NCI-H460 (cell line): ENCODE data around the gene USP17L26. TPM values are rescaled to one million over a fixed set of nuclear protein-coding genes. Genes with fewer than 3 reads are reported as not detected.
"Not testable (repeated sequence)": the region's sequence is repeated elsewhere in the genome, so short reads cannot be mapped to it uniquely, and the experiment has no call there.

ENCODE experiments used
- DNase-seq: peaks from one replicate; pipeline ENCODE4 v3.0.0-alpha.2; 2016; ENCODE audit warnings: low read depth; ENCODE audit errors: extremely low read depth
- polyA plus RNA-seq: library from polyadenylated mRNA; depleted of rRNA; stranded (reverse); fragments of >200 nt; gene quantifications from 2 replicates; pipeline ENCODE4 v1.2.3, GENCODE V29; 2014; cell fraction: nucleus; rRNA removed
- total RNA-seq: library from RNA; depleted of rRNA; stranded (reverse); fragments of >200 nt; shearing (Covaris generic); gene quantifications from 2 replicates; pipeline ENCODE4 v1.2.3, GENCODE V29; 2014; rRNA removed

Gene USP17L26, protein sequence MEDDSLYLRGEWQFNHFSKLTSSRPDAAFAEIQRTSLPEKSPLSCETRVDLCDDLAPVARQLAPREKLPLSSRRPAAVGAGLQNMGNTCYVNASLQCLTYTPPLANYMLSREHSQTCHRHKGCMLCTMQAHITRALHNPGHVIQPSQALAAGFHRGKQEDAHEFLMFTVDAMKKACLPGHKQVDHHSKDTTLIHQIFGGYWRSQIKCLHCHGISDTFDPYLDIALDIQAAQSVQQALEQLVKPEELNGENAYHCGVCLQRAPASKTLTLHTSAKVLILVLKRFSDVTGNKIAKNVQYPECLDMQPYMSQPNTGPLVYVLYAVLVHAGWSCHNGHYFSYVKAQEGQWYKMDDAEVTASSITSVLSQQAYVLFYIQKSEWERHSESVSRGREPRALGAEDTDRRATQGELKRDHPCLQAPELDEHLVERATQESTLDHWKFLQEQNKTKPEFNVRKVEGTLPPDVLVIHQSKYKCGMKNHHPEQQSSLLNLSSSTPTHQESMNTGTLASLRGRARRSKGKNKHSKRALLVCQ
- not detected in 2 replicates for total RNA-seq
- polyA plus RNA-seq: not detected in 2 replicates

- DNase-seq: not testable (repeated sequence)
Measured at GRCh38 chr4:9334358-9334757, at the start of gene USP17L26. TSS of gene USP17L26 (plus strand) at chr4:9334658. CDS start at chr4:9334658, 0 bp downstream.

DNA sequence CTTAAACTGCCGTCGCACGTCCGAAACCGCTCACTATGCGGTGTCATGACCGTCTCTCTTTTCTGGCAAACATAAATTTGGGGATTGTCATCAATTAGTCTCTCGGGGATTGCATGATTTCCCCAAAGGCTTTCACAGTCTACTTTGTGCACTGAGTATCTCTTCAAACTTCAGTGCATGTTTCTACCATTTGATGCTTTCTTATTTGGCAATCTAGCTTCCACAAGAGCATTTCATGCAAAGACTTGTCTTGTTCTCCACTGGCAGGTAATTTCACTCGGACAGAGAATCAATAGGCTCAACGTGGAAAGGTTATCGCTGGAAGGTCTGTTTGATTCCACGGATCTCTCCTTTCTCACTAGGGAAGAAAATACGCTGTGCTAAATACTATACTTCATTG is 10.3 kb upstream of the USP17L26 start:
- DNase-seq: not testable (repeated sequence)

GRCh38 chr4:9324865-9325264 is 9.6 kb upstream of the USP17L26 start, which contains the start of gene USP17L24:
TSS of gene USP17L24 (plus strand) at chr4:9325165. CDS start at chr4:9325165, 0 bp downstream.
- not testable (repeated sequence) for DNase-seq

DNA sequence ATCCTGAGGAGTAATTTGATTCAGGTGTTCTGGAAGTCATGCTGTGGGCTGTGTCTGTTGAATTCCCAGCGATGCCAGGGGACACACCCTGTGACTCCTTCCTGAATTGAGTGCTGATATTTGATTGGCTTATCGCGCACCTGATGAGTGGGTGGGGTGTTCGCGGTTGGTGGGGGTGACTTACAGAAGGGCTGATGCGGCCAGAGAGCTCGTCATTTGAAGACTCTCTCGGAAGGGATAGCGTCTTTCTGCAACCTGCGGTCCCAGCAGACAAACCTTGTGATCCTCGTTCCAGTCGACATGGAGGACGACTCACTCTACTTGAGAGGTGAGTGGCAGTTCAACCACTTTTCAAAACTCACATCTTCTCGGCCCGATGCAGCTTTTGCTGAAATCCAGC is 4.8 kb upstream of the USP17L26 start, which contains the start of gene USP17L25:
USP17L25 (plus strand) TSS at position 301 of the 400 bp plus-strand sequence; CDS start at position 301, 0 bp downstream.
- not testable (repeated sequence) for DNase-seq

DNA sequence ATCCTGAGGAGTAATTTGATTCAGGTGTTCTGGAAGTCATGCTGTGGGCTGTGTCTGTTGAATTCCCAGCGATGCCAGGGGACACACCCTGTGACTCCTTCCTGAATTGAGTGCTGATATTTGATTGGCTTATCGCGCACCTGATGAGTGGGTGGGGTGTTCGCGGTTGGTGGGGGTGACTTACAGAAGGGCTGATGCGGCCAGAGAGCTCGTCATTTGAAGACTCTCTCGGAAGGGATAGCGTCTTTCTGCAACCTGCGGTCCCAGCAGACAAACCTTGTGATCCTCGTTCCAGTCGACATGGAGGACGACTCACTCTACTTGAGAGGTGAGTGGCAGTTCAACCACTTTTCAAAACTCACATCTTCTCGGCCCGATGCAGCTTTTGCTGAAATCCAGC is 4.6 kb downstream of the USP17L26 start, which contains the start of gene USP17L5:
USP17L5 (plus strand) TSS at position 301 of the 400 bp plus-strand sequence; CDS start at position 301, 0 bp downstream.
- not testable (repeated sequence) for DNase-seq

DNA sequence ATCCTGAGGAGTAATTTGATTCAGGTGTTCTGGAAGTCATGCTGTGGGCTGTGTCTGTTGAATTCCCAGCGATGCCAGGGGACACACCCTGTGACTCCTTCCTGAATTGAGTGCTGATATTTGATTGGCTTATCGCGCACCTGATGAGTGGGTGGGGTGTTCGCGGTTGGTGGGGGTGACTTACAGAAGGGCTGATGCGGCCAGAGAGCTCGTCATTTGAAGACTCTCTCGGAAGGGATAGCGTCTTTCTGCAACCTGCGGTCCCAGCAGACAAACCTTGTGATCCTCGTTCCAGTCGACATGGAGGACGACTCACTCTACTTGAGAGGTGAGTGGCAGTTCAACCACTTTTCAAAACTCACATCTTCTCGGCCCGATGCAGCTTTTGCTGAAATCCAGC is 9.4 kb downstream of the USP17L26 start, which contains the start of gene USP17L27:
USP17L27 (plus strand) TSS at position 301 of the 400 bp plus-strand sequence; CDS start at position 301, 0 bp downstream.
- DNase-seq: not testable (repeated sequence)

DNA sequence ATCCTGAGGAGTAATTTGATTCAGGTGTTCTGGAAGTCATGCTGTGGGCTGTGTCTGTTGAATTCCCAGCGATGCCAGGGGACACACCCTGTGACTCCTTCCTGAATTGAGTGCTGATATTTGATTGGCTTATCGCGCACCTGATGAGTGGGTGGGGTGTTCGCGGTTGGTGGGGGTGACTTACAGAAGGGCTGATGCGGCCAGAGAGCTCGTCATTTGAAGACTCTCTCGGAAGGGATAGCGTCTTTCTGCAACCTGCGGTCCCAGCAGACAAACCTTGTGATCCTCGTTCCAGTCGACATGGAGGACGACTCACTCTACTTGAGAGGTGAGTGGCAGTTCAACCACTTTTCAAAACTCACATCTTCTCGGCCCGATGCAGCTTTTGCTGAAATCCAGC is 14.1 kb downstream of the USP17L26 start, which contains the start of gene USP17L28:
USP17L28 (plus strand) TSS at position 301 of the 400 bp plus-strand sequence; CDS start at position 301, 0 bp downstream.
- DNase-seq: not testable (repeated sequence)

GRCh38 chr4:9350866-9351265 is 16.4 kb downstream of the USP17L26 start:
- not testable (repeated sequence) for DNase-seq

DNA sequence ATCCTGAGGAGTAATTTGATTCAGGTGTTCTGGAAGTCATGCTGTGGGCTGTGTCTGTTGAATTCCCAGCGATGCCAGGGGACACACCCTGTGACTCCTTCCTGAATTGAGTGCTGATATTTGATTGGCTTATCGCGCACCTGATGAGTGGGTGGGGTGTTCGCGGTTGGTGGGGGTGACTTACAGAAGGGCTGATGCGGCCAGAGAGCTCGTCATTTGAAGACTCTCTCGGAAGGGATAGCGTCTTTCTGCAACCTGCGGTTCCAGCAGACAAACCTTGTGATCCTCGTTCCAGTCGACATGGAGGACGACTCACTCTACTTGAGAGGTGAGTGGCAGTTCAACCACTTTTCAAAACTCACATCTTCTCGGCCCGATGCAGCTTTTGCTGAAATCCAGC is 18.9 kb downstream of the USP17L26 start, which contains the start of gene USP17L29:
USP17L29 (plus strand) TSS at position 301 of the 400 bp plus-strand sequence; CDS start at position 301, 0 bp downstream.
- DNase-seq: not testable (repeated sequence)

DNA sequence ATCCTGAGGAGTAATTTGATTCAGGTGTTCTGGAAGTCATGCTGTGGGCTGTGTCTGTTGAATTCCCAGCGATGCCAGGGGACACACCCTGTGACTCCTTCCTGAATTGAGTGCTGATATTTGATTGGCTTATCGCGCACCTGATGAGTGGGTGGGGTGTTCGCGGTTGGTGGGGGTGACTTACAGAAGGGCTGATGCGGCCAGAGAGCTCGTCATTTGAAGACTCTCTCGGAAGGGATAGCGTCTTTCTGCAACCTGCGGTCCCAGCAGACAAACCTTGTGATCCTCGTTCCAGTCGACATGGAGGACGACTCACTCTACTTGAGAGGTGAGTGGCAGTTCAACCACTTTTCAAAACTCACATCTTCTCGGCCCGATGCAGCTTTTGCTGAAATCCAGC is 28.4 kb downstream of the USP17L26 start, which contains the start of gene USP17L30:
USP17L30 (plus strand) TSS at position 301 of the 400 bp plus-strand sequence; CDS start at position 301, 0 bp downstream.
- not testable (repeated sequence) for DNase-seq

DNA sequence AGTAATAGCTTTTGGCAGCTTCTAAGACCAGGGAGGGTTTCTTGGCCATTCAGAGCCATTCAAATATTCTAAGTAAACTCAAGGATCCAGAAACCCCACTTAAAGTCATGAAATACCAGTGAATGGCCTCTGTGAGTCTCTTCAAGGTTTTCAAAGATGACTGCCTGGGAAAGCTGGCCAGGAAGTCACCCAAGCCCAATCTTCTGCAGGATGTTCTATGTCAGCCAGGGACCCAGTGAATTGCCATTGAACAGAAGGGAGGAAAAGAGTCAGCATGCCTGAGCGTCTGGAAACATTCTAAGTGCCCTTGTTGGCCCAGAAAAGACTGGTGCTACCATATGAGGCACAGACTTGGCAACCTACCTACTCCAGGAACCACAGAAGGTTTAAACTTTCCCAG is 45.4 kb downstream of the USP17L26 start:
- DNase-seq: not testable (repeated sequence)

GRCh38 chr4:9381012-9381534 is 46.6 kb downstream of the USP17L26 start:
- DNase-seq: not testable (repeated sequence)

- no peak for DNase-seq
Measured at GRCh38 chr4:9384126-9384525, 49.7 kb downstream of the USP17L26 start.

Other genes with a start within 250 kb of the USP17L26 start
- gene FAM90A26, start 164.2 kb upstream of the USP17L26 start, total RNA-seq: not detected in 2 replicates
- not detected in 2 replicates for gene USP17L10, start 124.0 kb upstream of the USP17L26 start, total RNA-seq
- gene USP17L11, start 119.3 kb upstream of the USP17L26 start, total RNA-seq: not detected in 2 replicates
- gene USP17L12, start 114.5 kb upstream of the USP17L26 start, total RNA-seq: not detected in 2 replicates
- not detected in 2 replicates for gene USP17L13, start 109.8 kb upstream of the USP17L26 start, total RNA-seq
- gene USP17L15, start 100.3 kb upstream of the USP17L26 start, total RNA-seq: 0.05 TPM in 1 of 2 replicates, not detected in the other
- gene USP17L17, start 90.8 kb upstream of the USP17L26 start, total RNA-seq: not detected in 2 replicates
- gene USP17L18, start 86.0 kb upstream of the USP17L26 start, total RNA-seq: not detected in 2 replicates
- gene USP17L19, start 81.3 kb upstream of the USP17L26 start, total RNA-seq: not detected in 2 replicates
- not detected in 2 replicates for gene USP17L20, start 76.5 kb upstream of the USP17L26 start, total RNA-seq
- not detected in 2 replicates for gene USP17L21, start 71.8 kb upstream of the USP17L26 start, total RNA-seq
- not detected in 2 replicates for gene USP17L22, start 67.0 kb upstream of the USP17L26 start, total RNA-seq
- not detected in 2 replicates for gene USP17L24, start 9.5 kb upstream of the USP17L26 start, total RNA-seq
- not detected in 2 replicates for gene USP17L25, start 4.7 kb upstream of the USP17L26 start, total RNA-seq
- gene USP17L5, start 4.7 kb downstream of the USP17L26 start, total RNA-seq: not detected in 2 replicates
- gene USP17L27, start 9.5 kb downstream of the USP17L26 start, total RNA-seq: not detected in 2 replicates
- not detected in 2 replicates for gene USP17L28, start 14.2 kb downstream of the USP17L26 start, total RNA-seq
- not detected in 2 replicates for gene USP17L29, start 19.0 kb downstream of the USP17L26 start, total RNA-seq
- gene USP17L30, start 28.5 kb downstream of the USP17L26 start, total RNA-seq: not detected in 2 replicates
- gene DEFB131A, start 109.8 kb downstream of the USP17L26 start, total RNA-seq: not detected in 2 replicates